WTC11 (cell line): ENCODE results near the gene ANKRD22.

ENCODE experiments used
- FOXJ3 ChIP-seq: sonication (generic); formaldehyde crosslinking; IDR thresholded peaks from 2 replicates; pipeline ENCODE4 v1.9.0; 2021; ENCODE audit warnings: missing genetic modification reagents, mild to moderate bottlenecking, borderline replicate concordance
- FOXP1 ChIP-seq: sonication (generic); formaldehyde crosslinking; IDR thresholded peaks from 2 replicates; pipeline ENCODE4 v1.8.0; 2022; ENCODE audit warnings: missing genetic modification reagents, mild to moderate bottlenecking, moderate library complexity, borderline replicate concordance
- NFE2L1 ChIP-seq: sonication (generic); formaldehyde crosslinking; IDR thresholded peaks from 2 replicates; pipeline ENCODE4 v1.8.1; 2023; ENCODE audit warnings: missing genetic modification reagents
- TF ChIP-seq, protein P1 (sequence below): fragments of 200-600 bp; IDR thresholded peaks from 2 replicates; pipeline ENCODE4 v1.8.0; 2022; ENCODE audit warnings: antibody characterized with exemption
- TF ChIP-seq, protein P2 (sequence below): sonication (generic); formaldehyde crosslinking; IDR thresholded peaks from 2 replicates; pipeline ENCODE4 v1.8.1; 2023; ENCODE audit warnings: mild to moderate bottlenecking, moderate library complexity, missing genetic modification reagents
- TF ChIP-seq, protein P3 (sequence below): sonication (generic); formaldehyde crosslinking; IDR thresholded peaks from 2 replicates; pipeline ENCODE4 v1.8.1; 2023; ENCODE audit warnings: mild to moderate bottlenecking, missing genetic modification reagents, moderate library complexity
- TF ChIP-seq, protein P4 (sequence below): sonication (generic); formaldehyde crosslinking; IDR thresholded peaks from 2 replicates; pipeline ENCODE4 v1.8.1; 2023; ENCODE audit warnings: mild to moderate bottlenecking, missing genetic modification reagents, moderate library complexity
- TF ChIP-seq, protein P5 (sequence below): sonication (generic); formaldehyde crosslinking; IDR thresholded peaks from 2 replicates; pipeline ENCODE4 v1.8.1; 2022; ENCODE audit warnings: mild to moderate bottlenecking, missing genetic modification reagents, moderate library complexity, borderline replicate concordance
- TF ChIP-seq, protein P6 (sequence below): fragments of 250-450 bp; sonication (Bioruptor Pico); IDR thresholded peaks from 2 replicates; pipeline ENCODE4 v2.1.2; 2022; ENCODE audit warnings: mild to moderate bottlenecking, moderate library complexity

DNA sequence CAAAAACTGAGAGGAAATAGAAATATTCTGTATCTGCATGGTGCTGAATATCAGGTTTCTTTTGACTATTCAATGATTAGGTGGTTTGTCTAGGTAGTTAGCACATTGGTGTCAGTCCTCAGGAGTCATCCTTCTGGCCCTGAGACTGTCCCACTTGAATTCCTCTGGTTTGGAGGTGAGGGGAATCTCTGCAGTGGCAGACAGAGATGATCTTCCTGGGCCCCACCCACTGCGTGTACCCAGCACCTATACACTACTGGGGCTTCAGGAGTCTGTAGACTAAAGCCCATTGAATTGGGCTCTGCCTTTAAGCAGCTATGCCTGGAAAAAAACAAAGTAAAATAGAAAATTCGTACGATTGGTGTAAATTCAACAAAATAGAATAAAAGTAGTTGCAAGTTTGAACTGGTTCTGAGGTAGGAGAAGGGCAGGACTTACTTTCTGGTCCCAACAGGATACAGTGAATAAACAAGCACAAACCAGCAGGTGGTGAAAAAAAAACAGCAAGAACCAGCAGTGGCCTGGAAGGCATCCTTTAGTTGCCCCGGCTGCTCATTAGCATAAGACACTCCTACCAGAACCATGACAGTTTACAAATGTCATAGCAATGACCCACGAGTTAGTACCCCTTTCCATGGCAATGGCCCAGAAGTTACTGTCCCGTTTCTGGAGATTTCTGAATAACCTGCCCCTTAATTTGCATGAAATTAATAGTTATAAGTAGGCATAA, 47.4 kb downstream of the ANKRD22 start:
- TF ChIP-seq, protein P1, sequence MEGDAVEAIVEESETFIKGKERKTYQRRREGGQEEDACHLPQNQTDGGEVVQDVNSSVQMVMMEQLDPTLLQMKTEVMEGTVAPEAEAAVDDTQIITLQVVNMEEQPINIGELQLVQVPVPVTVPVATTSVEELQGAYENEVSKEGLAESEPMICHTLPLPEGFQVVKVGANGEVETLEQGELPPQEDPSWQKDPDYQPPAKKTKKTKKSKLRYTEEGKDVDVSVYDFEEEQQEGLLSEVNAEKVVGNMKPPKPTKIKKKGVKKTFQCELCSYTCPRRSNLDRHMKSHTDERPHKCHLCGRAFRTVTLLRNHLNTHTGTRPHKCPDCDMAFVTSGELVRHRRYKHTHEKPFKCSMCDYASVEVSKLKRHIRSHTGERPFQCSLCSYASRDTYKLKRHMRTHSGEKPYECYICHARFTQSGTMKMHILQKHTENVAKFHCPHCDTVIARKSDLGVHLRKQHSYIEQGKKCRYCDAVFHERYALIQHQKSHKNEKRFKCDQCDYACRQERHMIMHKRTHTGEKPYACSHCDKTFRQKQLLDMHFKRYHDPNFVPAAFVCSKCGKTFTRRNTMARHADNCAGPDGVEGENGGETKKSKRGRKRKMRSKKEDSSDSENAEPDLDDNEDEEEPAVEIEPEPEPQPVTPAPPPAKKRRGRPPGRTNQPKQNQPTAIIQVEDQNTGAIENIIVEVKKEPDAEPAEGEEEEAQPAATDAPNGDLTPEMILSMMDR: no peak
- TF ChIP-seq, protein P2, sequence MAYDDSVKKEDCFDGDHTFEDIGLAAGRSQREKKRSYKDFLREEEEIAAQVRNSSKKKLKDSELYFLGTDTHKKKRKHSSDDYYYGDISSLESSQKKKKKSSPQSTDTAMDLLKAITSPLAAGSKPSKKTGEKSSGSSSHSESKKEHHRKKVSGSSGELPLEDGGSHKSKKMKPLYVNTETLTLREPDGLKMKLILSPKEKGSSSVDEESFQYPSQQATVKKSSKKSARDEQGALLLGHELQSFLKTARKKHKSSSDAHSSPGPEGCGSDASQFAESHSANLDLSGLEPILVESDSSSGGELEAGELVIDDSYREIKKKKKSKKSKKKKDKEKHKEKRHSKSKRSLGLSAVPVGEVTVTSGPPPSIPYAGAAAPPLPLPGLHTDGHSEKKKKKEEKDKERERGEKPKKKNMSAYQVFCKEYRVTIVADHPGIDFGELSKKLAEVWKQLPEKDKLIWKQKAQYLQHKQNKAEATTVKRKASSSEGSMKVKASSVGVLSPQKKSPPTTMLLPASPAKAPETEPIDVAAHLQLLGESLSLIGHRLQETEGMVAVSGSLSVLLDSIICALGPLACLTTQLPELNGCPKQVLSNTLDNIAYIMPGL (CRISPR knock-in tag): no peak
- TF ChIP-seq, protein P3, sequence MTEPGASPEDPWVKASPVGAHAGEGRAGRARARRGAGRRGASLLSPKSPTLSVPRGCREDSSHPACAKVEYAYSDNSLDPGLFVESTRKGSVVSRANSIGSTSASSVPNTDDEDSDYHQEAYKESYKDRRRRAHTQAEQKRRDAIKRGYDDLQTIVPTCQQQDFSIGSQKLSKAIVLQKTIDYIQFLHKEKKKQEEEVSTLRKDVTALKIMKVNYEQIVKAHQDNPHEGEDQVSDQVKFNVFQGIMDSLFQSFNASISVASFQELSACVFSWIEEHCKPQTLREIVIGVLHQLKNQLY (CRISPR knock-in tag): no peak
- TF ChIP-seq, protein P4, sequence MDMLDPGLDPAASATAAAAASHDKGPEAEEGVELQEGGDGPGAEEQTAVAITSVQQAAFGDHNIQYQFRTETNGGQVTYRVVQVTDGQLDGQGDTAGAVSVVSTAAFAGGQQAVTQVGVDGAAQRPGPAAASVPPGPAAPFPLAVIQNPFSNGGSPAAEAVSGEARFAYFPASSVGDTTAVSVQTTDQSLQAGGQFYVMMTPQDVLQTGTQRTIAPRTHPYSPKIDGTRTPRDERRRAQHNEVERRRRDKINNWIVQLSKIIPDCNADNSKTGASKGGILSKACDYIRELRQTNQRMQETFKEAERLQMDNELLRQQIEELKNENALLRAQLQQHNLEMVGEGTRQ (CRISPR knock-in tag): no peak
- TF ChIP-seq, protein P5, sequence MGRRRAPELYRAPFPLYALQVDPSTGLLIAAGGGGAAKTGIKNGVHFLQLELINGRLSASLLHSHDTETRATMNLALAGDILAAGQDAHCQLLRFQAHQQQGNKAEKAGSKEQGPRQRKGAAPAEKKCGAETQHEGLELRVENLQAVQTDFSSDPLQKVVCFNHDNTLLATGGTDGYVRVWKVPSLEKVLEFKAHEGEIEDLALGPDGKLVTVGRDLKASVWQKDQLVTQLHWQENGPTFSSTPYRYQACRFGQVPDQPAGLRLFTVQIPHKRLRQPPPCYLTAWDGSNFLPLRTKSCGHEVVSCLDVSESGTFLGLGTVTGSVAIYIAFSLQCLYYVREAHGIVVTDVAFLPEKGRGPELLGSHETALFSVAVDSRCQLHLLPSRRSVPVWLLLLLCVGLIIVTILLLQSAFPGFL (CRISPR knock-in tag): no peak
- TF ChIP-seq NFE2L1 (CRISPR knock-in tag): no peak
- TF ChIP-seq, protein P6, sequence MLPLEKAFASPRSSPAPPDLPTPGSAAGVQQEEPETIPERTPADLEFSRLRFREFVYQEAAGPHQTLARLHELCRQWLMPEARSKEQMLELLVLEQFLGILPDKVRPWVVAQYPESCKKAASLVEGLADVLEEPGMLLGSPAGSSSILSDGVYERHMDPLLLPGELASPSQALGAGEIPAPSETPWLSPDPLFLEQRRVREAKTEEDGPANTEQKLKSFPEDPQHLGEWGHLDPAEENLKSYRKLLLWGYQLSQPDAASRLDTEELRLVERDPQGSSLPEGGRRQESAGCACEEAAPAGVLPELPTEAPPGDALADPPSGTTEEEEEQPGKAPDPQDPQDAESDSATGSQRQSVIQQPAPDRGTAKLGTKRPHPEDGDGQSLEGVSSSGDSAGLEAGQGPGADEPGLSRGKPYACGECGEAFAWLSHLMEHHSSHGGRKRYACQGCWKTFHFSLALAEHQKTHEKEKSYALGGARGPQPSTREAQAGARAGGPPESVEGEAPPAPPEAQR (CRISPR knock-in tag): no peak
- no peak for TF ChIP-seq FOXJ3
- TF ChIP-seq FOXP1 (CRISPR knock-in tag): no peak
